NCI-H1436 treated with DMSO at 0.1 percent for 48 hours (cell line): ENCODE data around the gene PCBP1.
"Not testable (repeated sequence)": the region's sequence is repeated elsewhere in the genome, so short reads cannot be mapped to it uniquely, and the experiment has no call there.

ENCODE experiments used
- DNase-seq: peaks from one replicate; lab custom pipeline; 2025; lab: John Stamatoyannopoulos, UW

The PCBP1 gene

DNA sequence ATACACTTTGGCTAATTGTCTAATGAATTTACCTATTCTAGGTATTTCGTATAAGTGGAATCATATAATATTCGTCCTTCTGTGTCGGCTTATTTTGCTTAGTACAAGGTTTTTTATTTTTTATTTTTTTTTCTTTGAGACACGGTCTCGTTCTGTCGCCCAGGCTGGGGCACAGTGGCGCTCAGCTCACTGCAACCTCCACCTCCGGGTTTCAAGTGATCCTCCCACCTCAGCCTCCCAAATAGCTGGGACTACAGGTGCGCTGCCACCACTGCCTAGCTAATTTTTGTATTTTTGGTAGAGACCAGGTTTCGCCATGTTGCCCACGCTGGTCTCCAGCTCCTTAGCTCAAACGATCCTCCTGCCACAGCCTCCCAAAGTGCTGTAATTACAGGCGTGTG is 38.2 kb downstream of the PCBP1 start:
- DNase-seq: no peak

DNA sequence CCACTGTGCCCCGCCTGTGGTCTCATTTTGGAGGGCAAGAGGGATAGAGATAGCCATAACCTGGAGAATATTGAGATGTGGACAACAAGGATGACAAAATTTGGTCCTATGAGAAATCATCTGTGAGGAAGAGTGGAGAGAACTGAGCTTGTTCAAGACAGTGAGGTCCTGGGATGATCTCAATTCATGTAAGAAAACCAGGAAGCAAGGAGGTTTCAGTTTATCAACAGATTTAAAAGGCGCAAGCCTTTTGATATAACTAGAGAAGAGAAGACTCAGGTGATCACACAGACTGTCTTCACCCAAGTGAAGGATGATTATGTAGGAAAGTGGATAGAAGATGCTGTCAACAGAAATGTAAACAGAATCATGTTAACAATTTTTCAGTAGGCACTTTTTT is 39.1 kb downstream of the PCBP1 start:
- no peak for DNase-seq

DNA sequence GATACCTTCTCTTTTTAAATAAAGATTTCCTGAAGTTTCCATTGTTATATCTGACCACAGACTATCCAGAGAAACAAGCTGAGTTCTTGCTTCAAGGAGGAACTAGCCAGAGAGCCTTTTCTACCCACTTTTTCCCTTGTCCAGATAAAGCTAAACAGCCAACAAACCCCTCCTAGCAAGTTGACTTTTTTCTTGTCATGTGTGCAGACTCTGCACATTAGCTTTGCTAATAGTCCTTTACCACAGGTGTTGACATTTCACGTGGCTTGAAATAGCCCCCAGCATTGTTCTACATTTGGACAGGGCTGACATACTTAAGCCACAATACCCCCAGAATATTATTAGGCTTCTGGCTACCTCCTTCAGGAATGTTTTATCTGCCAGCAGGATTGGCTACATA is 40.7 kb downstream of the PCBP1 start:
- DNase-seq: no peak

DNA sequence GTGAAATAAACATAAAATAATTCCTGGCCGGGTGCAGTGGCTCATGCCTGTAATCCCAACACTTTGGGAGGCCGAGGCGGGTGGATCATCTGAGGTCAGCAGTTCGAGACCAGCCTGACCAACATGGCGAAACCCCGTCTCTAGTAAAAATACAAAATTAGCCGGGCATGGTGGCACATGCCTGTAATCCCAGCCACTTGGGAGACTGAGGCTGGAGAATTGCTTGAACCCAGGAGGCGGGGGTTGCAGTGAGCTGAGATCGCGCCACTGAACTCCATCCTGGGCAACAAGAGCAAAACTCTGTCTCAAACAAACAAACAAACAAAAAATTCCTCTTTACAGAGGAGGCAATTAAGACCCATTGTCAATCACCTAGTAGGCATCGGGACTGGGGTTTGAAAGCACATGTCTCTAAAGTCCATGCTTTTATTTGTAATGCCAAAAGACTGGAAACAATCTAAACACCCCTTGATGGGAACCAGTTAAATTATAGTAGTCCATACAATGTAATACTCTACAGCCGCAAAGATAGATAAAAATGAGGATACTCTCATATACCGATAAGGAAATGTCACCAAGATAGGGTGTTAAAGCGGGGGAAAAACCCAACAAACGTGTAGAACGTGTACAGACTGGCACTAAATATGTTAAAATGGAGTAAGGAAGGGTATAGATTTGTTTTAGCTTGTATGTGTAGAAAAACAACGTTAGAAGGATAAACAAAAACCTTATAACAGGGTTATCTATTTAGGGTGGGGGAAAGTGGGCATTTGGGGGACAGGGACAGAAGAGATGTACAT is 44.3 kb downstream of the PCBP1 start:
- not testable (repeated sequence) for DNase-seq

DNA sequence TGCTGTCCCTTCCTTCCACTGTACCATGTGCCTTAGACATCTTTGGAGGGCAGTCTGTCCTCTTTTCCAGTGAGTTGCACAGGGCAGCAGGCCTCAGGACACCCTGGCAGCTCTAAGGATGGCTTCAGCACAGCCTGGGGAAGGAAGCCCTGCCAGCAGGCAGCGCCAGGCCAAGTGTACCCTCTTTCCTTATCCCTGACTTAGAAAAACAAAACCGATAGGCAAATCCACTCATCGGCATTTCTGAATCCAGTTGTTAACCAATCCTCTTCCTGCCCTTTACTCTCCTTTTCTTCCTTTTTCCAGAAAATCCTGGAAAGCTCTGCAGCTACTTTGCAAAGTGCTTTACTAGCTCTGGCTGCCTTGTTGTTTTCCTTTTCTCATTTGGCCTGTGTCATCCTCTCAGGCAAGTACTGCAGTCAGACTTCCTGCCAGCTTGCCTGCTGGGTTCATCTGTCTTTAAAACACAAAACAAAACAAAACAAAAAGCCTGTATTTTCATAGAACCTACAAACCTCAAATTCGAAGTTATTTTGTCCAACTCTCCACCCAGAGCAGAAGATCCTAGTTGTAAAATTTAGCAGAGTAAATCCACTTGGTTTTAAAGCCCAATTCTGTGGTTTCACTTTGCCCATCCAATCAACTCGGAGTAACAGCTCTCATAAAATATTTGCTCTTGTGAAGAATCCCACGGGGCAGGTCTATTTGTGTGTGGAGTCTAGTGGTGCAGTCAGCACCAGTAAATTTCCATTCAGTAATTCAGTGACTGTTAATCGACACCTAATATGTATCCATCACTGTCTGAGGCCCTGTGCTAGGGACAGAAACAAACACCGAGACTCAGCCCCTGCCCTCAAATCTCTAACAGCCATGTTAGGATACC is 45.2 kb downstream of the PCBP1 start:
- peak; percentile 92 for DNase-seq

DNA sequence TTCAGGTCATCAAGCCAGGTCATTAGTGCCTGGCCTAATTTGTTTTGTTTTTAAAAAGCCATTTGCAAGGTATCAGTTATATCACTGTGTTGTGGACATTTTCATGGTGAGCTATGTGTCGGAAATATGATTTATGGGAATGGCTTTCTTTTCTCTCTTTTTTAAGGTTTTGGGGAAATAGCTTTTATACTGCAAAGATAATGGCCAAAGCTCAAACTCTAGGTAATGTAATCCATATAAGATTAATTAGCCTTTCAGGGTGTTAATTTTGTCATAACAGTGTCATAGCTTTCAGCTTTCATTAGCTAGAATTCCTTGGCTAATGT is 45.8 kb downstream of the PCBP1 start:
- no peak for DNase-seq

DNA sequence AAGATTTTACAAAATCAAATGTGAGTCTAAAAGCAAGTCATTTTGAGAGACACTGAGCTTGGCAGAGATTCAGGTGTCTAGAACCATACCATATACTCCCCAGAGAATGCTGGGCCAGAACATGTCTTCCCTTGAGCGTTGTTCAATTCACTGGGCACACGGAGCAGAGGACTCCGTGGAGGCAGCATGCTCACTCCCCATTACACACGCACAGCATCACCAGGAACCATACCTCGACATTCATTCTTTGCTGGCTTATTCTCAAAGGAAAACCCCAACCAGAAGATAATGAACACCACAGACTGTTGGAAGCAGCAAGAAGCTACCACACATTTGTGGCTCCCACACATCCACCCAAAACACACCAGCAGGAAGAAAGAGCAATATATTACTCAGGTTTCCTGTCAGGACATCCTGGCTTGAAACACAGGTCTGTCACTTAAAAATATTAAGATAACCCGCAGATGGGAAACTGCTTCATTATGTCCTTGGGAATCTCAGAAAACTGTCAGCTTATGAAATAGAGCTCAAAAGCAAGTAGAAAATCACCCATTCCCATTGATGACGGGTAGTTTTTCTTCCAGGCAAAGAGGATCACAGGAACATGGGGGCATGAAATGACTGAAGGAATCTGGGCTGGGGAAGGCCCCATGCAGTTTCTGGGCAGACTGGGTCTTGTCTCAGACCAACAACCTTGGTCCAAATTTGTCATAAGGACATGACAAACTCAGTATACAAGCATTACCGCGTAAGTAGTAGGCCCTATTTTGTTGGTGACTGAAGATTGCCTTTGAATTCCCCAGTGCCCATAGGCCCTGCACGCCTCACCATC is 46.4 kb downstream of the PCBP1 start:
- DNase-seq: peak; percentile 61

DNA sequence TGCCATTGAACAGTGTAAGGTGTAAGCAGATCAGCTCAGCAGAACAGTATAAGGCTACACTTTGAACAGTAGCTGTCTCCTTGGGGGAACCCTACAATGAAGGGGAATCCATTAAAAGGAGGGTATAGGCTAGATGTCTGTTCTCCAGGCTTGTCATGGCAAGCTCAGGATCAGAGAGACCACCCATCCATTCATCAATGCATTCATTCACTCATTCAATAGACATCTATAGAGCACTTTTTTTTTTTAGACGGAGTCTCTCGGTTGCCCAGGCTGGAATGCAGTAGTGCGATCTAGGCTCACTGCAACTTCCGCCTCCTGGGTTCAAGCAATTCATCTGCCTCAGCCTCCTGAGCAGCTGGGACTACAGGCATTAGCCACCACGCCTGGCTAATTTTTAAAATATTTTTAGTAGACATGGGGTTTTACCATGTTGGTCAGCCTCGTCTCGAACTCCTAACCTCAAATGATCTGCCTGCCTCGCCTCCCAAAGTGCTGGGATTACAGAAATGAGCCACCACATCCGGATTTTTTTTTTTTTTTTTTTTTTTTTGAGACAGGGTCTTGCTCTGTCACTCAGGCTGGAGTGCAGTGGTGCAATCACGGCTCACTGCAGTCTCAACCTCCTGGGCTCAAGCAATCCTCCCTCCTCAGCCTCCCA is 47.2 kb downstream of the PCBP1 start:
- not testable (repeated sequence) for DNase-seq
